ENCODE measurements around the gene ERO1A.

GRCh38 chr14:52735921-52736489, 40.6 kb upstream of the ERO1A start:
- TF ChIP-seq RBM34 (IDR thresholded peaks at IDR 0.05; ENCODE audit: borderline replicate concordance, insufficient read depth, low read length) (no peak), CREB1 (IDR thresholded peaks at IDR 0.05) (no peak), CREB1 (CRISPR knock-in tag; IDR thresholded peaks at IDR 0.05) (no peak), USF2 (CRISPR knock-in tag; IDR thresholded peaks at IDR 0.05) (no peak), DNMT1 (IDR thresholded peaks at IDR 0.05) (no peak)

Measured in K562 (cell line).